Activated CD8-positive, alpha-beta memory T cell treated with anti-CD3 and anti-CD28 coated beads, Interleukin-2, amount 50 U/mL, for 24 hours (primary cell): ENCODE data around the gene B4GALNT3.

Source experiments
- DNase-seq: peaks from one replicate; pipeline ENCODE4 v3.0.0-alpha.2; 2020; ENCODE audit errors: extremely low read depth

B4GALNT3 gene

DNA sequence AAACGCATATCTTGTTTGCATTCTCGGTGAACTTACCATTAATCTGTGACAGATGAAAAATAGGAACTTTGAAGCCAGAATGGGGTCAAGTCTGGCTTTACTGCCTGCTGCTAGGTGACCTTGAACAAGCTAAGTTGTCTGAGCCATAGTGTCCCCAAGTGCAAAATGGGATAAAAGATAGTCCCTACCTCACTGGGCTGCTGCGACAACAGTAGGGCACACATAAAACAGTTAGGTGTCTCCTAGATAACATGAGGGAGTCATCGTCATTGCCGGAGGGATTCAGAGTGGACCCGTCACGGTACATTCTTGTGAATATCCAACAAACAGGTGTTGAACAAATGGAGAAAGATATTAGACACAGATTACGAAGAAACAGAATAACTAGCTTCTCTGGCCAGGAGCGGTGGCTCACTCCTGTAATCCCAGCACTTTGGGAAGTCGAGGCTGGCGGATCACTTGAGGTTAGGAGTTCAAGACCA lies 132.3 kb downstream of the B4GALNT3 start:
- DNase-seq = no peak

DNA sequence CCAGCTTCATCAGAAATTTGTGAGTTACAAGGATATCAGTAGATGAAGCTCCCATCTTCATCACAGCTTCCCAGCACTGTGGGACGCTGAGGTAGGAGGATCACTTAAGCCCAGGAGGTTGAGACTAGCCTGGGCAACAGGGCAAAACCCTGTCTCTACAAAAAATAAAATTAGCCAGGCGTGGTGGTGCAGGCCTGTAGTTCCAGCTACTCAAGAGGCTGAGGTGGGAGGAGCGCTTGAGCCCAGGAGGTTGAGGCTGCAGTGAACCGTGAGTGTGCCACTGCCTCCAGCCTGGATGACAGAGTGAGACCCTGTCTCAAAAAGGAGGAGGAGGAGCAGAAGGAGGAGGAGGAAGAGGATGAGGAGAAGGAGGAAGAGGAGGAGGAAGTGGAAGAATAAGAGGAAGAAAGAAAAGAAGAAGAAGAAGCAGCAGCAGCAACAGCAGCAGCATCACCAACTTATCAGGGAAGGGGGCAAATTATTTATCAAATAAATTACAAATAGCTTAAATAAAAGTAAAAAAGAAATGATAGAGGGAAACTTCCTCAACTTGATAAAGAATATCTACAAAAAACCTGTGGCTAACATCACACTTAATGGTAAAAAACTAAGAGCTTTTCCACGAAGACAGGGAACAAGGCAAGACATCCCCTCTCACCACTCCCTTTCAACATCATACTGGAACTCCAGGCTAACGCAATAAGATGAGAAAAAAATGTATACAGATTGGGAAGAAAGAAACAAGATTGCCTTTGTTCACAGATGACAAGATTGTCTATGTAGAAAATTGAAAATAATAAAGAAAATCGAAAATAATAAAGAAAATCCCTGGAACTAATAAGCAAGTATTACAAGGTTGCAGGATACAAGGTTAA lies 133.9 kb downstream of the B4GALNT3 start:
- DNase-seq = no peak

DNA sequence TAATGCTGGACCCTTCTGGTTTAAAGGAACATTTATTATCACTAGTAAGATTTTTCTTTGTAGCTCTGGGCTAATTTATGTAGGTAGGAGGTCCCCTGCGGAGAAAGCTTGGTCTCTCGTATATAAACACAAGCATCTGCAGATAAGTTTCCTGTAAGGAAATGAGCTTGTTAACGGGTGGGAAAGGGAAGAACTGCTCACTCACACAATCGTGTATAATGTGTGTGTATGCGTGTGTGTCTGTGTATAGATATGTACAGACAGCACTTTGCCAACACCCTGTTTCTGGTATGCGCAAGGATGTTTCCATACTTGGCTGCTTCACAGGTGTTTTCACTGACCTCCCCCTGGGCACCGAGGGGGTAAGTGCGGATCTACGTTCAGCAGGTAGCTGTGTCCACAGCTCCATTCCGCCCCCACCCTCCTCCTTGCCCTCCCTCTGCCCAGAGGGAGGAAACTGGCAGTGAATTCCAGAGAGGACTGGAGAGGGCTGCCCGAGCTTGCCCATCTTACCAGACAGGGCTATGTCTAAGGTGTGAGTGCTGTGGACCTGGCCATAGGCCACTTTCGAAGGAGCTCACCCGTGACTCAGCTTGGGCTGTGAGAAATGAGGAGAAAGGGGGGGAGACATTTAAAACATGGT lies 138.3 kb downstream of the B4GALNT3 start:
- no peak for DNase-seq

DNA sequence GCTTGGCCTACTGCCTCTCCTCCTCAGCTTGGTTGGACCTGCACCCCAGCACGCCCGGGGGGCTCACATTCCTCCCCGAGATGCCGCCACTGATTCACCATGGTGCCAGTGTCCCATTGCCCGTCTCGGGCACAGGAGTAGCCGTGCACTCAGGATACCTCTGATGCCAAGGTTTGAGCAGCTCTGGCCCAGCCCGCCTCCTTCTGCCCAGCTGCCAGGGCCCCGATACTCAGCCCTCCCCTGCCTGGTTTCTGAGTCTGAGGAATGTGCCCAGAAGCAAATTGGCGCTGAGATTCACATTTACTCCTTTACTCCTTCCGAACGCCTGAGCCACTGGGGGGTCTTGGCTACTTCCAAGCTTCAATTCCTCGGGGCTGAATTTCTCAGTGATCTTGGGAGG lies 140.0 kb downstream of the B4GALNT3 start:
- DNase-seq = no peak

DNA sequence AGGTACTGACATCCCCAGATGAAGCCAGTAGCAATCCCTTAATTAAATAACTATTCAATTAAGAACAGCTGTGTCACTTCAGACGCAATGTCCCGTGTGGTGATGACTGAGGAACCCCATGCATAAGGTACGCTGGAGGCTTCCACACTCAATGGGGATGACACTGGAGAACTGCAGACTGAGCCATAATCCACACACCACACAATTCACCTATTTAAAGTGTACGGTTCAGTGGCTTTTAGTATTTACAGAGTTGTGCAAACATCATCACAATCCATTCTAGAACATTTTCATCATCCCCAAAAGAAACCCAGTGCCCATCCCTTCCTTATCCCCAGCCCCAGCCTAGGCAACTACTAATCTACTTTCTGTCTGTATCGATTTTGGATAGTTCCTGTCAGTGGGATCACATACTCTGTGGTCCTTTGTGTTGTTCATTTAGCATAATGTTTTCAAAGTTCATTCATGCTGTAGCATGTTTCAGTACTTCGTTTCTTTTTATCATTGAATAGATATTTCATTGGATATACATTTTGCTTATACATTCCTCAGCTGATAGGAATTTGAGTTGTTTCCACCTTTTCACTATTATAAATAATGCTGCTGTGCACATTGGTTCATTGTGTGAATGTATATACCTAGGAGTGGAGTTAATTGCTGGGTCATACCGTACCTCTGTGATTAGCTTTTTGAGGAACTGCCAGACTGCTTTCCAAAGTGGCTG lies 142.4 kb downstream of the B4GALNT3 start:
- no peak for DNase-seq

DNA sequence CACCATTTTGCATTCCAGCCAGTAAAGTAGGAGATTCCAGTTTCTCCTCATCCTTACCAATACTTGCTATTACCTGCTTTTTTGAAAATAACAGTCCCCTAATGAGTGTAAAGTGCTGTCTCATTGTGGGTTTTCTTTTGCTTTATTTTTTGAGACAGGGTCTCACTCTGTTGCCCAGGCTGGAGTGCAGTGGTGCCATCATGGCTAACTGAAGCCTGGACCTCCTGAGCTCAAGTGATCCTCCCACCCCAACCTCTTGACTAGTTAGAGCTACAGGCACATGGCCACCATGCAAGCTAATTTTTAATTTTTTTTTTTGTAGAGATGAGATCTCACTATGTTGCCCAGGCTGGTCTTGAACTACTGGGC lies 142.9 kb downstream of the B4GALNT3 start:
- no peak for DNase-seq

DNA sequence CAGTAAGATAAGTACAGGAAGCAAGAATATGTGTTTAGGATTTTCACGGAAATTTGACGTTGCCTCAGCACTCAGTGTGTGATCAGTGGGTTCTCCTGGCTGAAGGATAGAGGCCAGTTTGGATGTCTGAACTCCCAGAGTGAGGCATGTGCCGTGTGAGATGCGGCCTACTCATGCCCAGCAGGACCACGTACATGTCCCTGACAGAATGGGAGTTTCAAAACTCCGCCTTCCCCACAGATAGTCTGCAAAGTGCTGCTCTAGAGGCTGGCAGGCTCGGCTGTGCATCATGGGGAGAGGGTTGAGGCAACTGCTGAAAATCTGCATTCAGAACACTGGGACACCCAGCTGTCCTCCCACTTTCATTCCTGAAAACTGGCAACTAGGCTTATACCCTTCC lies 145.2 kb downstream of the B4GALNT3 start:
- DNase-seq = no peak

DNA sequence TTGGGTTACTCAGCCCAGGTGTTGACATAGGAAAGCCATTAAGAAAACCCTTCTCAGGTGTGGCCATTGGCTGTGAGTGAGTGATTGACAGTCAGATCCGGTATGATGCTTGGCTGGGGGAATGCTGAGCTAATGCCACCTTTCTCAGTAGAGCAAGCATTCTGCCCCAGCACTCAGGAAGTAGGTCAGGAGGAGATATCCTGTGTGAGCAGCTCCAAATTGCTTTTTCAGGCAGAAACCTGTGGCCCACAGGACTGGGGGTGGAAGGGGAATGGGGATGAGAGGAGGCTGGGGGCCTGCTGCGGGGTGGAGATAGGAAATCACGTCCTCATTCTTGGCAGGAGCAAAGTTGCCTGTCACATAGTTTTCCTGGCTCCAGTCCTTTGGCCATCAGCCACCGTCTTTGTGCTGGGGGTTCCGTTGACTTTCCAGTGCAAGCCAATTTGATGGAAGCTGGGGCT lies 147.8 kb downstream of the B4GALNT3 start:
- no peak for DNase-seq

DNA sequence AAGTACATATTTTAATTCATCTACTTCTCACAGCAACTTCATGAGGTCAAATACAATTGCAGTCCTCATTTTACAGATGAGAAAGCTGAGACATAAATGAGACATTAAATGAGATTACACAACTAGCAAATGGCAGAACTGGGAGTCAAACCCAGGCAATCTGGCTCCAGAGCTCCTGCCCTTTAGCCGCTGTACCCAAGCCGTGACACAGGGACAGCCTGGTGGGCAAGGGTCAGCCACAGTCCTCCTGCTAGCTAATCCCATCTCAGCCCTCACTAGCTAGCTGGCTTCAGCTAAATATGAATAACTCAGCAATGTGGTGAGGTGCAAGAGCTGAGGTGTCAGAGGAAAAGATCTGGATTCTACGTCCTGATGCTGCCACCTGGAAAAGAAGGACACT lies 148.7 kb downstream of the B4GALNT3 start:
- DNase-seq = no peak

DNA sequence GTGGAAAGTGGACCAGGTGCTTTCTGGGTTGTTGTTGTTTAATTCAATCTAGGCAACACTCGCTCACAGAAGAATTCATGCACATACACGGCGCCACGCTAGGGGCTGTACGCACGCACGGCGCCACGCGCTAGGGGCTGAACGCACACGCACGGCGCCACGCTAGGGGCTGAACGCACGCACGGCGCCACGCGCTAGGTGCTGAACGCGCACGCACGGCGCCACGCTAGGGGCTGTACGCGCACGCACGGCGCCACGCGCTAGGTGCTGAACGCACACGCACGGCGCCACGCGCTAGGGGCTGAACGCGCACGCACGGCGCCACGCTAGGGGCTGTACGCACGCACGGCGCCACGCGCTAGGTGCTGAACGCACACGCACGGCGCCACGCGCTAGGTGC lies 149.2 kb downstream of the B4GALNT3 start:
- DNase-seq = no peak

DNA sequence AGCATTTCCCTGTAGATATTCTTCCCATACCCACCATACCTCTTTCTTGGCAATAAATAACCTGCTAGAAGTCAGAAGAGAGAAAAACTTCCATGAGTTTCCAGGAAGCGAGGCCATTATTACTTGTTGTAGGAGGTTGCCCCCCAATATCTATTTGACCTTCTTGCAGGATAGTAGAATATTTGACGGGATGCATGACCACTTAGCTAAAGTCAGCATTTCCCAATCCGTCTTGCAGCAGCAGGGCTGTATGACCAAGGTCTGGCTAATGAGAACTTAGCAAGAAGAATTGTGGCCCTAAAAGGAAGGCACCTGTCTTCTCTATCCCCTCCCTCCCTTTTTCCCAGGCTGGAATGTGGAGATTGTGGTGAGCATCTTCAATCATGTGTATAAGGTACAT lies 152.0 kb downstream of the B4GALNT3 start:
- no peak for DNase-seq

DNA sequence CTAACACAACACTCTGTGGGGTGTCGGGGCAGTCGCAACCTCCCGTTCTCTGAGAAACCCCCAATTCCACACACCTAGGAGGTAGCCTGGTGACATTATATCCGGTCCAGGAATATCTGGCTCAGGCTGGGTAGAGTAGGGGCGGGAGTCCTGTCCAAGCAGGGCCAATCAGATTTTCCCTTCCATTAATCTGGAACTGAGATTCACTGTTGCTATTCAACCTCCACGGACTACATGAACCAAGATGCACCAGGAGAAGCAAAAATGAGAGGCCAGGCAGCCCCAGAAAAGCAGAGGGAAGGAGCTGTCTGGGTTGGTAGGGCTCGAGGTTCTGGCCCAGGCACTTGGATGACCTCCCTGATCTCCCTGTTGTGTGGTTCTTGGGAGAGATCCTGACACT lies 152.6 kb downstream of the B4GALNT3 start:
- DNase-seq = no peak

DNA sequence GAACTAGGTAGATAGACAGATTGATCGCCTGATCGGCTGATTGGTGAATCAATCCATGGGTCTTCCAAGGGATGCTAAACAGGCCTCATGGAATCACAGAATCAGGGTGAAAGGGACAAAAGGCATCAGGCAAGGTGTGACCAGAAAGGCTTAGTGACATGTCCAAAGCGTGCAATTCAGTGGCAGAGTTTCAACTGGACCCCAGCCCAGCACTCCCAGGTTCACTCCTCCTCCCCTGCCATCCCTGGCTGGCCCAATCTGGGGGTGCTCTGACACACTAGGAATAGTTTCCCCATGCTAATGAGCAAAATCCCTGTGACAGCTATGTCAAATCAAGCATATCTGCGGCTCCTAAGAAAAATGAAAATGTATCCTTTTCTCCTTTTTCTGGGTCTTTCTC lies 153.1 kb downstream of the B4GALNT3 start:
- no peak for DNase-seq
